Common myeloid progenitor, CD34-positive (primary cell): ENCODE results near the gene USP47.

Experiments used
- CTCF ChIA-PET: fragments of 350-600 bp; sonication (Branson Sonifier 250); formaldehyde crosslinking; loops from one replicate; lab custom pipeline; 2021; ENCODE audit warnings: antibody characterized with exemption; lab: Charles Lee
- POLR2A ChIA-PET: fragments of 350-600 bp; sonication (Branson Sonifier 250); formaldehyde crosslinking; loops from one replicate; lab custom pipeline; 2021; ENCODE audit warnings: antibody characterized with exemption; lab: Charles Lee
- DNase-seq, 3 donors: peaks; one replicate each; pipeline versions ENCODE4 v3.0.0 to v3.0.0-alpha.2; 2013
- H3K27ac ChIP-seq, 2 experiments: 1 replicate in 1 of 2; 2 replicates in 1 of 2; pipeline ENCODE4 v1.7.0; 2013; ENCODE audit warnings: inconsistent platforms in 2 of 2, low read length in 2 of 2, mild to moderate bottlenecking in 2 of 2, low read depth in 1 of 2, moderate library complexity in 1 of 2; ENCODE audit not compliant: severe bottlenecking in 2 of 2, insufficient read depth in 1 of 2, poor library complexity in 1 of 2
- H3K27me3 ChIP-seq, 5 experiments: replicated peaks in 2 of 5; 1 replicate in 3 of 5; 2 replicates in 2 of 5; pipeline versions ENCODE4 v1.6.1 to v1.7.0; 2013; ENCODE audit warnings: low read length in 4 of 5, mild to moderate bottlenecking in 2 of 5, moderate library complexity in 2 of 5, inconsistent platforms in 1 of 5; ENCODE audit not compliant: insufficient read depth in 5 of 5, control insufficient read depth in 4 of 5
- H3K36me3 ChIP-seq, 4 experiments: 1 replicate in 2 of 4; 2 replicates in 2 of 4; pipeline versions ENCODE4 v1.6.1 to v1.7.0; 2013; ENCODE audit warnings: low read length in 3 of 4, control low read depth in 1 of 4, mild to moderate bottlenecking in 1 of 4; ENCODE audit not compliant: control insufficient read depth in 4 of 4, insufficient read depth in 4 of 4
- H3K4me1 ChIP-seq, 4 experiments: 1 replicate in 3 of 4; 2 replicates in 1 of 4; pipeline versions ENCODE4 v1.6.1 to v1.7.1; 2013; ENCODE audit warnings: low read length in 3 of 4, mild to moderate bottlenecking in 3 of 4, control low read depth in 1 of 4, inconsistent platforms in 1 of 4, moderate library complexity in 1 of 4; ENCODE audit not compliant: control insufficient read depth in 4 of 4, insufficient read depth in 4 of 4; ENCODE audit errors: control extremely low read depth in 1 of 4
- H3K4me3 ChIP-seq, 7 experiments: 1 replicate in 4 of 7; 2 replicates in 3 of 7; pipeline versions ENCODE4 v1.5.1 to v1.7.0; 2013; ENCODE audit warnings: mild to moderate bottlenecking in 7 of 7, low read length in 6 of 7, moderate library complexity in 6 of 7, inconsistent platforms in 2 of 7, low read depth in 2 of 7, control low read depth in 1 of 7; ENCODE audit not compliant: insufficient read depth in 4 of 7, control insufficient read depth in 1 of 7; ENCODE audit errors: extremely low read depth in 1 of 7
- H3K9me3 ChIP-seq, 5 experiments: 1 replicate in 4 of 5; 2 replicates in 1 of 5; pipeline versions ENCODE4 v1.6.1 to v1.7.1; 2013; ENCODE audit warnings: low read length in 4 of 5, mild to moderate bottlenecking in 2 of 5, inconsistent platforms in 1 of 5, low read depth in 1 of 5, moderate library complexity in 1 of 5; ENCODE audit not compliant: control insufficient read depth in 4 of 5, insufficient read depth in 2 of 5; ENCODE audit errors: control extremely low read depth in 1 of 5
- WGBS: methylation state at CpG from one replicate; pipeline ENCODE4 v1.1.5; 2013; ENCODE audit not compliant: insufficient coverage; 5-methylcytosine and 5-hydroxymethylcytosine counted together

USP47 gene

GRCh38 chr11:11942668-11943067 is 100.9 kb downstream of the USP47 start:
- no peaks in the 10 kb centered on the region for H3K27me3 ChIP-seq
- ChIA-PET CTCF (interaction anchor here (1.1 kb wide), 1 partner anchor 10 kb away, joined by 4 read pairs; no protein-coding TSS in a partner anchor), POLR2A (no interaction called here)
- H3K36me3 ChIP-seq, result peaks cover 13 to 62% (median 43%) of the 10 kb centered on the region in 4 experiments
- H3K4me3 ChIP-seq, result peak overlapping the region in 1 of 7 experiments; percentile 6
- no peak overlapping the region for H3K27ac ChIP-seq
- H3K4me1 ChIP-seq, result no peaks in the 10 kb centered on the region
- no peaks in the 10 kb centered on the region for H3K9me3 ChIP-seq
- DNase-seq, result no peak
- WGBS, result 83% methylated on average over 2 of the region's 3 CpGs

GRCh38 chr11:11944444-11944843 is 102.7 kb downstream of the USP47 start:
- DNase-seq, result no peak
- H3K36me3 ChIP-seq, result peaks cover 18 to 66% (median 36%) of the 10 kb centered on the region in 4 experiments
- CTCF ChIA-PET, result interaction anchor here (1.0 to 1.5 kb wide), 2 partner anchors 21 to 337 kb away, joined by 3 read pairs; no protein-coding TSS in a partner anchor
- POLR2A ChIA-PET, result no interaction called here
- no peaks in the 10 kb centered on the region for H3K9me3 ChIP-seq
- WGBS, result no CpG with 5 or more reads among the region's 5 CpGs
- H3K27ac ChIP-seq, result no peak overlapping the region
- H3K4me3 ChIP-seq, result no peak overlapping the region
- no peaks in the 10 kb centered on the region for H3K4me1 ChIP-seq
- no peaks in the 10 kb centered on the region for H3K27me3 ChIP-seq

GRCh38 chr11:11946180-11946579 is 104.4 kb downstream of the USP47 start:
- no peaks in the 10 kb centered on the region for H3K27me3 ChIP-seq
- no peak overlapping the region for H3K4me3 ChIP-seq
- ChIA-PET CTCF (interaction anchor here (0.7 to 2.4 kb wide), 3 partner anchors 13 to 98 kb away, joined by 3 to 10 read pairs (median 5); no protein-coding TSS in a partner anchor), POLR2A (no interaction called here)
- DNase-seq, result no peak
- H3K9me3 ChIP-seq, result no peaks in the 10 kb centered on the region
- H3K27ac ChIP-seq, result no peak overlapping the region
- peaks cover 22 to 66% (median 36%) of the 10 kb centered on the region in 4 experiments for H3K36me3 ChIP-seq
- WGBS, result no CpG with 5 or more reads among the region's 2 CpGs
- no peaks in the 10 kb centered on the region for H3K4me1 ChIP-seq

- Histone ChIP-seq H3K4me3 (no peak overlapping the region), H3K9me3 (no peaks in the 10 kb centered on the region), H3K36me3 (peaks cover 24 to 67% (median 39%) of the 10 kb centered on the region in 4 experiments), H3K4me1 (no peaks in the 10 kb centered on the region), H3K27ac (no peak overlapping the region), H3K27me3 (no peaks in the 10 kb centered on the region)
- ChIA-PET POLR2A (no interaction called here), CTCF (interaction anchor here (0.7 to 2.4 kb wide), 8 partner anchors 8 to 919 kb away, joined by 3 to 10 read pairs (median 3); no protein-coding TSS in a partner anchor)
- DNase-seq, result no peak
- no CpG with 5 or more reads among the region's 2 CpGs for WGBS
Observed at GRCh38 chr11:11946878-11947277, 105.1 kb downstream of the USP47 start.

DNA sequence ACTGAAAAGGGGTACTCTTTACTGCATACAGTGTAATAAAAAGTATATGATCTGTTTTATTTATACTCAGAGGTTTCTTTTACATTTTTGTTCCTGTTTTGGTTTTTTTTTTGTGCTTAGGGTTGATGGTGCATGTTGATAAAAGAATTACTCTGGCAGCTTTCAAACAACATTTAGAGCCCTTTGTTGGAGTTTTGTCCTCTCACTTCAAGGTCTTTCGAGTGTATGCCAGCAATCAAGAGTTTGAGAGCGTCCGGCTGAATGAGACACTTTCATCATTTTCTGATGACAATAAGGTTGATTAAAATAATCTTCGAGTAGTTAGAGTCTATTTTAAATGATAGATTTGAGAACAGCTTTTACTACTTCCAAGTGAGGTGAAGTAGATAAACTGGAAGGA is 106.1 kb downstream of the USP47 start:
- POLR2A ChIA-PET, result no interaction called here
- H3K27ac ChIP-seq, result no peak overlapping the region
- H3K36me3 ChIP-seq, result peaks cover 21 to 66% (median 35%) of the 10 kb centered on the region in 4 experiments
- no peak overlapping the region for H3K4me3 ChIP-seq
- no peak for DNase-seq
- CTCF ChIA-PET, result interaction anchor here (1.1 to 2.4 kb wide), 7 partner anchors 10 to 100 kb away, joined by 3 to 10 read pairs (median 3); no protein-coding TSS in a partner anchor
- no peaks in the 10 kb centered on the region for H3K27me3 ChIP-seq
- no peaks in the 10 kb centered on the region for H3K4me1 ChIP-seq
- 100% methylated on average over 3 of the region's 4 CpGs for WGBS
- H3K9me3 ChIP-seq, result no peaks in the 10 kb centered on the region

DNA sequence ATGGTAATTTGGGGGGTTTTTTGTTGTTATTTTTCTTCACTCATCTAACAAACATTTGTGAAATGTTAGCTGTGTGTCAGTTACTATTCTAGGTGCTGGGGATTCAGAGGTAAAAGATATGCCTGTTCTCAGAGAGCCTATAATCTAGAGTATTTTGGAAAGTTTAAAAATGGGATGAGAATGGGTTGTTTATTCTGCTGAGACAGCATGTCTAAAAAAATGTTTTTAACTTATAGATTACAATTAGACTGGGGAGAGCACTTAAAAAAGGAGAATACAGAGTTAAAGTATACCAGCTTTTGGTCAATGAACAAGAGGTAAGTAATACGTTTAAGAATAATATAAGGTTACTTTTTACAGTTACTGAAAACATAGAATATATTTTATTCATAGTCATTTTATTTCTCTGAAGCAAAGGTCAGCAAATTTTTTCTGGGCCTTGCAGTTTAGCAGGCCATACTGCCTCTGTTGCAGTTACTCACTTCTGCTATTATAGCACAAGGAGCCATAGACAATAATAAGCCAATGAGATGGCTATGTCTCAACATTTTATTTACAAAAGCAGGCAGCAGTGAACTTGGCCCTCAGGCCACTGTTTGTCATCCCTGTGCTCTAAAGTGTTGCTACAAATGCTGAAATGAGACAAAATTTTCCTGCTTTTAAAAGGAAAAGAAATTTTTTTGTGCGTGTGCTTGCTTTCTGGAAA is 106.6 kb downstream of the USP47 start:
- H3K4me1 ChIP-seq, result no peaks in the 10 kb centered on the region
- CTCF ChIA-PET, result interaction anchor here (1.1 to 2.4 kb wide), 6 partner anchors 10 to 99 kb away, joined by 3 to 10 read pairs (median 4); no protein-coding TSS in a partner anchor
- POLR2A ChIA-PET, result no interaction called here
- H3K36me3 ChIP-seq, result peaks cover 21 to 71% (median 37%) of the 10 kb centered on the region in 4 experiments
- no peak overlapping the region for H3K4me3 ChIP-seq
- H3K27me3 ChIP-seq, result no peaks in the 10 kb centered on the region
- WGBS, result no CpG with 5 or more reads among the region's 2 CpGs
- no peaks in the 10 kb centered on the region for H3K9me3 ChIP-seq
- no peak for DNase-seq
- no peak overlapping the region for H3K27ac ChIP-seq

DNA sequence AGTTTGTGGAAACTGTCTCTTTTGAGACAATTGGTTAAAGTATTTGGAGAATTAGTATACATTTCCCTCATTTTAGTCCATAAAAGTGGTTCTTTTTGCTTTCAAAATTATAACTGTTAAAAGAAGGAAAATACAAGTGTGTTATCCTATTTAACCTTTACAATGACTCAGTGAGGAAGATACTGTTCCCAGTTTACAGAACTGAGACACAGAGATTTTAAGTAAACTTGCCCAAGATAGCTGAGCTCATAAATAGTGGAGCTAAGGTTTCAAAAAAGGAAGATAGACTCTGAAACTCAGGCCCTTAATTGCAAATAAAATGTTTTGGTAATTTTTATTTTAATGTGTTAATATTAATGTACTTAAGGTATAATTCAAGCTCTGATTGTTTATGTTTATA is 107.7 kb downstream of the USP47 start:
- no peak for DNase-seq
- no peaks in the 10 kb centered on the region for H3K9me3 ChIP-seq
- no peak overlapping the region for H3K4me3 ChIP-seq
- H3K4me1 ChIP-seq, result no peaks in the 10 kb centered on the region
- peaks cover 21 to 73% (median 37%) of the 10 kb centered on the region in 4 experiments for H3K36me3 ChIP-seq
- H3K27me3 ChIP-seq, result no peaks in the 10 kb centered on the region
- CTCF ChIA-PET, result no interaction called here
- H3K27ac ChIP-seq, result no peak overlapping the region
- POLR2A ChIA-PET, result no interaction called here
